Limb (tissue), 2 donors: ENCODE results near the gene GFPT1.

Experiments used
- DNase-seq, 2 donors: peaks; one replicate each; pipeline ENCODE4 v3.0.0-alpha.2; 2016; ENCODE audit errors: extremely low spot score in 2 of 2

Gene GFPT1

DNA sequence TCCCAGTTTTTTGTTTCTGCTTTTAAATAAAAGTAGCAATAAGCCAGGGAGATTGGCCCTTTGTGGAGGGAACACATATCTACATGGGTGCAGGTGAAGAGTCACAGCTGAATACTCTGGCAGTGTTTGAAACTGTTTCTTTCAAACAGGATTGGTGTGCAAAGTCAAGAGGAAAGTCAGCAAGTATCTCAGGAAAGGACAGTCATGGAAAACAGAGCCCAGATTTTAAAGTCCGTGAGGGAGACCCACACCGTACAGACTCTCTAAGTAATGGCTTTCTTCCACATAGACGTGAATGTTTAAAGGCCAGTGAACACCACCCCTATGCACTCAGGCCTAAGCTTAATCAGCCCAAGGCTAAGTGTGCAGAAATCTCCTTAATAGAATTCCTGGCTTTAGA is 95.3 kb downstream of the GFPT1 start:
- DNase-seq = no peak

DNA sequence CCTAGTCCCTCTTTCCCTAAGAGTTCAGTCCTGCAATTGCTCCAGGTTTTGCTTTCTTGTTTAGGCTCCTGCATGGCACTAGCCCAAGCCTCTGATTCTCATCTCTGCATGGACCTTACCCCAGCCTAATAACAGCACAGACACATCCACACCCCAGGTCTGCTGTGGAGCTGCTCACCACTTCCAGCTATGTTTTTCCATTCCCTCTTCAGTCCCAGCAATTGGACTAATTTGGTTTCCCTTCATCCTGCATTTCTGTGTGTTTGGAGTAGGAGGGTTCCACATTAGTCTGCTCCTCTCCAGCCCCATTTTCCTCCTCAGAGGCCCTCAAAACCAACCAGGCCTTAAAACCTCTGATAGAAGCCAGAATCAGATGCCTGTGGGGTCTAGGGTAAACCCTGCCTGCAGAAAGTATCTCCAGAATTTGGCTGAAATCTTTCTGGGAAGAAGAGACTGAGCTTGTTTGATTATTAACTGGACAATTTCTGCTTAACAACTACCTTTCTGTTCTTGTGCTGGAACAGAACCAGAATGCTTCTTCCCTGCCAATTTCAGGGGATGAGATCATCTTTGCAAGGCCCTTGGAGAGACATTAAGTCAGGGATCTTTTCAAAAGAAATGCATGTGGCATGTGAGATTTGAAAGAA is 95.9 kb downstream of the GFPT1 start:
- peak in 1 of 2 donors; percentile 55 for DNase-seq

- no peak for DNase-seq
These were observed 98.6 kb downstream of the GFPT1 start for GRCh38 chr2:69288429-69288828.

DNA sequence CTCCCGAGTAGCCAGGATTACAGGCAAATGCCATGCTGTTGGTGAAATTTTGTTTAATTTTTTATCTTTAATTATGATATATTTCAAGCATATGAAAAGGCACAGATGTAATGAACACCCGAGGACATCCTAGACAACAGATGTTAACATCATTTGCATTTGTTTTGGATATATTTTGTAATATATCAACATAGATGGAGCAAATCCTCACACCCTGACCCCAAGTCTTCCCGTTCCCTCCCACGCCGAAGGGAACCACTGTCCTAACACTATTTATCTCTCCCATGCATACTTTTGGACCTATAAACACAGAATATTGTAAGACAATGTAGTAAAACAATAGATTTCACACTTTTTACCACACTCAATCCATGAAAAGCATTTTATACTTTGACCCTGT is 99.5 kb downstream of the GFPT1 start:
- DNase-seq = no peak

DNA sequence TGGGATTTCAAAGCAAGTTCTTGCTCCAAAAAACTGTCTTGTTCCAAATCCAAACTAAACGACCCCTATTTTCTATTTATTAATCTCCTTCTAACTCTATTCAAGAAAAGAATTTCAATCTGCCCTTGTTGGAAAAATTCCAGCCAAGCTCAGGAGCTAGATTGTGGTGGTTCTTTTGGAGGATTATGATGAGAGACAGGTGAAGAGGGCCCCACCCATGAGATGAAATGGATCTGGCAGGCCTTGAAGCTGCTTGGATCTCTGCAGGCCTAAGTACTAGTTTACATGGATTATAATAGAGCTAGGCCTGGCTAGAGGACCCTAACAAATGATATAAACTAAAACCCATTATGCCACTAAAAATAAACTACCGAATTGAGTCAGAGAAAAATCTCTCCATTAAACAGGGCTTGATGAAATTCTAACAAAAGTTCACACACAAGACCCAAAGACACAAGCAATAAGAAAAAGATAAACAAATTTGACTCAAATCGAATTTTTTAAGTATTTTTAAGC is 101.6 kb downstream of the GFPT1 start:
- no peak for DNase-seq

GRCh38 chr2:69280796-69281412 is 106.1 kb downstream of the GFPT1 start:
- no peak for DNase-seq

DNA sequence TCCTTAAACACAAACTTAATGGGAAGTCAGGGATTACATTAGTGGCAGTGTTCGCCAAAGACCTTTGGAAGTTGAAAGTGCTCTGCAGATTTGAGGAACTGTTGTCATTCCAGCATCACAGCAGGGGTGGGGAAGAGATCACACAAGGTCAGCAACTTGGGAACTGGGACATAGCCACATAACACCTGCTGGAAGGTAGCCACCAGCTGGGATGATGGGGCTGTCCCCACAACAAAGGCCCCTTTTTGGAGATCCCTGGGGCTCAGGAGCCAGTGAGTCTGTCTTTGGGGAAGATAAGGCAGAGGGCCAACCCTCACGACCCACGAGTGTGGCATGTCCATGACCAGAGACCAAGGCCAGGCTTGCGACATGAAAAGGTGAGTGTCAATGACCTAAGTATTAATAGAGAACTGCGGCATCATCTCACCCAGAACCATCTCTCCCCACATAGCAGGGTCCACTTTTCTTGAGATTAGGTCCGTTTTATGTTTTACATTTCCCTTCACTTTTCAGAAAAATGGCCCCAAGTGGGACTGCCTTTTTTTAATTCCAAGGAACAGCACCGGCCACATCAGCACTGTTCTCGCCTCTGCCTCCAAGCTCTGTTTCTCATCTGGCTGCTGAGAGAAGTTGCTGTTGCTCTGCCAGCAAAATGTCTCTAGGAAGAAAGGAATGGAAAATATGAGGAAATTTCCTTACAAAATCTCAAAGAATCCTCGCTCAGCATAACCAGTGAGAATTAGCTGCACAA is 106.9 kb downstream of the GFPT1 start:
- peak in 1 of 2 donors; percentile 58 for DNase-seq

DNA sequence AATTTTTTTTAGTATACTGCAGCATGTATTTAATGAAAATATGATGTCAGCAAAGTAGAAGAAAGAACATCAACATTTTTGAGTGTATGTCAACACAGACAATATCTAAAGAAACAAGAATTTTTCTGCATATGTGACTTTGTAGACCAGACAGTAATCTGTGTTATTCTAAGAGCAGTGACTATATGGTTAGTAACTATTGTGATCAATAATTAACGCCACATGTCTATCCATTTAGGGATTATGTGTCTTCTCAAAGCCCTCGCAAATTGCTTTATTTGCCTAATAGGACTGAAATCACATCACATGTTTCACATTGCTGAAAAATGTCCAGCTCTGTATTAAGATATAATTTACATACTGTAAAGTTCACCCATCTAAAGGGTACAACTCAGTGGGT is 107.8 kb downstream of the GFPT1 start:
- no peak for DNase-seq

GRCh38 chr2:69278366-69278765 is 108.7 kb downstream of the GFPT1 start:
- no peak for DNase-seq

- DNase-seq = no peak
These were observed 111.5 kb downstream of the GFPT1 start for GRCh38 chr2:69275490-69275889.

DNA sequence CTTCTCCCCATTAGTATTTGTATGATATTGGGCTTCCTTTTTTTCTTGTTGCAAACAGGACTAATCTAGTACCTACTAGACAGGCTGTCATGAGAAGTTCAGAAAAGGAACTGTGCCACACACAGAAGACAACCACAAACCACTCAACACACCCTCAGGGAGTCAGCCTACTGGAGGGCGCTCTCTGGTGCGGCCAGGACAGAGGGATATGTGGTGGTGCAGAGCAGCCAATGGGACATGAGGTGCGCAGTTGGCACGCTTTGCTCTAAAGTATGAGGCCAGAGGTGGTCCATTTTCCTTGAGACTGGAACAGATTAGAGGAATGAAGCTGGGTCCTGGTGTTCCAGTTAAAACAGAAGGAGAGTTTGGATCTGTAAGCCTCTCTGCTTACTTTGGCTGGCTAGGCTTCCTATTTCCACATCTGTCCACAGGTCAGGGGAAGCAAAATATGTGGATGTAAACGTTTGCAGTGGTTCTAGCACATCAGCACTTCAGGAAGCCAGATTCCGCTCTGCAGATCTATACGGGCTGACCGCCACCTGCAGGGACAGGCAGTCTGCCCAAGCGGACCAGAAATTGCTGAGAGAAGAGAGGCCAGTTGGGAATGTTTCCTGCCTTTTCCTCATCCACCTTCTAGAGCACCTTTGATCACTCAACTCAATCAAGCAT is 114.1 kb downstream of the GFPT1 start:
- DNase-seq = peak in 1 of 2 donors; percentile 41

DNA sequence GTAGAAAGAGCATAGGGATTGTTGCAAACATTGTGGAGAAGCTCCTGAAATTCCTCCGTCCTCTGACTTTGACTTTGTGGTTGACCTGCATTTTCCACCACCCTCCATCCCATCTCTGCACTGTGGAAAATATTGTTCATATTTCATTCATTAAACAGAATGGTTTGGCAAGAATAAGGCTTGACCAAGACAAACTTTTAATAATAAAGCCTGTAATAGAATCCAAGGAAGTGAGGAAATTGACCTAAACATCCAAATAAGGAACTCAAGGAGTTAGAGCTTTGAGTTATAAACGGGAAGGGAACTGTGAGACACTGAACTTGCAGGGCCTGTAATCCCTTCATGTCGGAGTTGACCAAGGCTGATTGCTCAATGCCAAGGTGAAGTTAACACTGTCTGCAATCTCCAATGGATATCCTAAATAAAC is 115.2 kb downstream of the GFPT1 start:
- no peak for DNase-seq
